SK-N-SH treated with all-trans-retinoic acid at 6 μM for 48 hours (cell line): ENCODE data around the gene LARGE1.

ENCODE experiments used
- ATAC-seq: fragments of 200-7000 bp; cut with Tn5 transposase; 3 replicates; pipeline ENCODE4 v1.9.1; 2020; ENCODE audit warnings: mild to moderate bottlenecking, moderate library complexity
- ARNTL ChIP-seq: fragments of 450-650 bp; formaldehyde crosslinking; IDR thresholded peaks from 2 replicates; pipeline ENCODE4 v1.5.0; 2020; ENCODE audit warnings: low read depth, mild to moderate bottlenecking, moderate library complexity, borderline replicate concordance
- BACH2 ChIP-seq: fragments of 250-450 bp; sonication (Bioruptor Pico); IDR thresholded peaks from 2 replicates; pipeline ENCODE4 v1.9.0; 2021; ENCODE audit warnings: mild to moderate bottlenecking, borderline replicate concordance
- CSDC2 ChIP-seq: fragments of 250-450 bp; sonication (Bioruptor Pico); IDR thresholded peaks from 2 replicates; pipeline ENCODE4 v1.5.0; 2020; ENCODE audit warnings: mild to moderate bottlenecking, moderate library complexity
- ESRRG ChIP-seq: fragments of 250-450 bp; sonication (Bioruptor Pico); IDR thresholded peaks from 2 replicates; pipeline ENCODE4 v1.6.1; 2021; ENCODE audit warnings: mild to moderate bottlenecking
- GLIS3 ChIP-seq: fragments of 250-450 bp; sonication (Bioruptor Pico); IDR thresholded peaks from 2 replicates; pipeline ENCODE4 v1.5.0; 2020; ENCODE audit warnings: mild to moderate bottlenecking, moderate library complexity
- ISL1 ChIP-seq: fragments of 250-450 bp; sonication (Bioruptor Pico); IDR thresholded peaks from 2 replicates; pipeline ENCODE4 v2.1.2; 2022; ENCODE audit warnings: mild to moderate bottlenecking, moderate library complexity
- OSR1 ChIP-seq: fragments of 250-450 bp; sonication (Bioruptor Pico); IDR thresholded peaks from 2 replicates; pipeline ENCODE4 v1.8.0; 2022; ENCODE audit warnings: moderate library complexity, mild to moderate bottlenecking, inconsistent platforms
- PPARA ChIP-seq: fragments of 250-450 bp; sonication (Bioruptor Pico); IDR thresholded peaks from 2 replicates; pipeline ENCODE4 v1.5.0; 2020; ENCODE audit warnings: mild to moderate bottlenecking, borderline replicate concordance
- RARB ChIP-seq: fragments of 250-450 bp; sonication (Bioruptor Pico); IDR thresholded peaks from 2 replicates; pipeline ENCODE4 v1.8.0; 2021; ENCODE audit warnings: mild to moderate bottlenecking, moderate library complexity
- SNAI2 ChIP-seq: fragments of 250-450 bp; sonication (Bioruptor Pico); IDR thresholded peaks from 2 replicates; pipeline ENCODE4 v1.5.0; 2020; ENCODE audit warnings: mild to moderate bottlenecking, moderate library complexity
- TOX ChIP-seq: fragments of 250-450 bp; sonication (Bioruptor Pico); IDR thresholded peaks from 2 replicates; pipeline ENCODE4 v1.8.0; 2021; ENCODE audit warnings: mild to moderate bottlenecking, moderate library complexity, borderline replicate concordance
- ZFP3 ChIP-seq: fragments of 250-450 bp; sonication (Bioruptor Pico); IDR thresholded peaks from 2 replicates; pipeline ENCODE4 v1.5.0; 2020; ENCODE audit warnings: mild to moderate bottlenecking, moderate library complexity
- ZFP30 ChIP-seq: fragments of 450-650 bp; formaldehyde crosslinking; IDR thresholded peaks from 2 replicates; pipeline ENCODE4 v1.5.0; 2022; ENCODE audit warnings: mild to moderate bottlenecking, moderate library complexity
- ZNF565 ChIP-seq: fragments of 450-650 bp; formaldehyde crosslinking; conservative IDR thresholded peaks from 2 replicates; pipeline ENCODE4 v1.5.0; 2020; ENCODE audit warnings: low read depth, mild to moderate bottlenecking, moderate library complexity
- ZNF70 ChIP-seq: fragments of 450-650 bp; formaldehyde crosslinking; IDR thresholded peaks from 2 replicates; pipeline ENCODE4 v1.5.0; 2020; ENCODE audit warnings: mild to moderate bottlenecking, moderate library complexity
- ZNF8 ChIP-seq: fragments of 450-650 bp; formaldehyde crosslinking; IDR thresholded peaks from 2 replicates; pipeline ENCODE4 v1.5.0; 2020; ENCODE audit warnings: mild to moderate bottlenecking, moderate library complexity
- TF ChIP-seq, protein P1 (sequence below): fragments of 250-450 bp; sonication (Bioruptor Pico); IDR thresholded peaks from 2 replicates; pipeline ENCODE4 v1.5.0; 2020; ENCODE audit warnings: mild to moderate bottlenecking, moderate library complexity
- TF ChIP-seq, protein P2 (sequence below): fragments of 250-450 bp; sonication (Bioruptor Pico); IDR thresholded peaks from 2 replicates; pipeline ENCODE4 v1.8.0; 2020; ENCODE audit warnings: mild to moderate bottlenecking, moderate library complexity, borderline replicate concordance
- TF ChIP-seq, protein P3 (sequence below): fragments of 250-450 bp; sonication (Bioruptor Pico); IDR thresholded peaks from 2 replicates; pipeline ENCODE4 v1.8.0; 2021; ENCODE audit warnings: low read depth, mild to moderate bottlenecking, moderate library complexity, borderline replicate concordance
- TF ChIP-seq, protein P4 (sequence below): fragments of 250-450 bp; sonication (Bioruptor Pico); IDR thresholded peaks from 2 replicates; pipeline ENCODE4 v1.5.1; 2020; ENCODE audit warnings: low read depth, mild to moderate bottlenecking, moderate library complexity

The LARGE1 gene

DNA sequence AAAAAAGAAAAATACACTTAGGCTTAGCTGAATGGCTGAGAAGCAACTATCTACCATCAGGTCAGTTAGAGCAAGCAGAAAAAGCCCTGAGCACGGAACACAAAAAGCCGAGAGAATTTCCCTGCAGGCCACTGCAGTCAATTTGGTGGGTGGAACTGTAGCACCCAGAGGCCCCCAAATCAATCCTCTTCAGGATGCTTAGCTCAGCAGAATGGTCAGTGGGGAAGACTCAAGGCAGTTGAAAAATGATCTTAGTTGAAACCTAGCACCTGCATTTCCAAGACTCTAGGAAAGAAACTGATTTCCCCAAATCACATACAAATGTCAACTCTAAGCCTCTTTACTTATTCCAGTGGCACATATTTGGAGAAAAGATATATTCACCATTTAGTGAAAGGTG lies 534.7 kb downstream of the LARGE1 start:
- no peak for ATAC-seq
- TF ChIP-seq GLIS3 (CRISPR knock-in tag) (no peak), SNAI2 (no peak), ZFP30 (CRISPR knock-in tag) (no peak), RARB (CRISPR knock-in tag) (no peak), TOX (CRISPR knock-in tag) (no peak), PPARA (CRISPR knock-in tag) (no peak), ESRRG (CRISPR knock-in tag) (no peak), CSDC2 (CRISPR knock-in tag) (no peak), OSR1 (CRISPR knock-in tag) (no peak), ARNTL (CRISPR knock-in tag) (no peak), ZNF8 (CRISPR knock-in tag) (no peak), ZNF565 (CRISPR knock-in tag) (no peak), BACH2 (CRISPR knock-in tag) (no peak), ZNF70 (CRISPR knock-in tag) (no peak), ISL1 (no peak)
- TF ChIP-seq, protein P1, sequence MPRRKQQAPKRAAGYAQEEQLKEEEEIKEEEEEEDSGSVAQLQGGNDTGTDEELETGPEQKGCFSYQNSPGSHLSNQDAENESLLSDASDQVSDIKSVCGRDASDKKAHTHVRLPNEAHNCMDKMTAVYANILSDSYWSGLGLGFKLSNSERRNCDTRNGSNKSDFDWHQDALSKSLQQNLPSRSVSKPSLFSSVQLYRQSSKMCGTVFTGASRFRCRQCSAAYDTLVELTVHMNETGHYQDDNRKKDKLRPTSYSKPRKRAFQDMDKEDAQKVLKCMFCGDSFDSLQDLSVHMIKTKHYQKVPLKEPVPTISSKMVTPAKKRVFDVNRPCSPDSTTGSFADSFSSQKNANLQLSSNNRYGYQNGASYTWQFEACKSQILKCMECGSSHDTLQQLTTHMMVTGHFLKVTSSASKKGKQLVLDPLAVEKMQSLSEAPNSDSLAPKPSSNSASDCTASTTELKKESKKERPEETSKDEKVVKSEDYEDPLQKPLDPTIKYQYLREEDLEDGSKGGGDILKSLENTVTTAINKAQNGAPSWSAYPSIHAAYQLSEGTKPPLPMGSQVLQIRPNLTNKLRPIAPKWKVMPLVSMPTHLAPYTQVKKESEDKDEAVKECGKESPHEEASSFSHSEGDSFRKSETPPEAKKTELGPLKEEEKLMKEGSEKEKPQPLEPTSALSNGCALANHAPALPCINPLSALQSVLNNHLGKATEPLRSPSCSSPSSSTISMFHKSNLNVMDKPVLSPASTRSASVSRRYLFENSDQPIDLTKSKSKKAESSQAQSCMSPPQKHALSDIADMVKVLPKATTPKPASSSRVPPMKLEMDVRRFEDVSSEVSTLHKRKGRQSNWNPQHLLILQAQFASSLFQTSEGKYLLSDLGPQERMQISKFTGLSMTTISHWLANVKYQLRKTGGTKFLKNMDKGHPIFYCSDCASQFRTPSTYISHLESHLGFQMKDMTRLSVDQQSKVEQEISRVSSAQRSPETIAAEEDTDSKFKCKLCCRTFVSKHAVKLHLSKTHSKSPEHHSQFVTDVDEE (CRISPR knock-in tag) = no peak
- TF ChIP-seq, protein P2, sequence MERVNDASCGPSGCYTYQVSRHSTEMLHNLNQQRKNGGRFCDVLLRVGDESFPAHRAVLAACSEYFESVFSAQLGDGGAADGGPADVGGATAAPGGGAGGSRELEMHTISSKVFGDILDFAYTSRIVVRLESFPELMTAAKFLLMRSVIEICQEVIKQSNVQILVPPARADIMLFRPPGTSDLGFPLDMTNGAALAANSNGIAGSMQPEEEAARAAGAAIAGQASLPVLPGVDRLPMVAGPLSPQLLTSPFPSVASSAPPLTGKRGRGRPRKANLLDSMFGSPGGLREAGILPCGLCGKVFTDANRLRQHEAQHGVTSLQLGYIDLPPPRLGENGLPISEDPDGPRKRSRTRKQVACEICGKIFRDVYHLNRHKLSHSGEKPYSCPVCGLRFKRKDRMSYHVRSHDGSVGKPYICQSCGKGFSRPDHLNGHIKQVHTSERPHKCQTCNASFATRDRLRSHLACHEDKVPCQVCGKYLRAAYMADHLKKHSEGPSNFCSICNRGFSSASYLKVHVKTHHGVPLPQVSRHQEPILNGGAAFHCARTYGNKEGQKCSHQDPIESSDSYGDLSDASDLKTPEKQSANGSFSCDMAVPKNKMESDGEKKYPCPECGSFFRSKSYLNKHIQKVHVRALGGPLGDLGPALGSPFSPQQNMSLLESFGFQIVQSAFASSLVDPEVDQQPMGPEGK = no peak
- TF ChIP-seq, protein P3, sequence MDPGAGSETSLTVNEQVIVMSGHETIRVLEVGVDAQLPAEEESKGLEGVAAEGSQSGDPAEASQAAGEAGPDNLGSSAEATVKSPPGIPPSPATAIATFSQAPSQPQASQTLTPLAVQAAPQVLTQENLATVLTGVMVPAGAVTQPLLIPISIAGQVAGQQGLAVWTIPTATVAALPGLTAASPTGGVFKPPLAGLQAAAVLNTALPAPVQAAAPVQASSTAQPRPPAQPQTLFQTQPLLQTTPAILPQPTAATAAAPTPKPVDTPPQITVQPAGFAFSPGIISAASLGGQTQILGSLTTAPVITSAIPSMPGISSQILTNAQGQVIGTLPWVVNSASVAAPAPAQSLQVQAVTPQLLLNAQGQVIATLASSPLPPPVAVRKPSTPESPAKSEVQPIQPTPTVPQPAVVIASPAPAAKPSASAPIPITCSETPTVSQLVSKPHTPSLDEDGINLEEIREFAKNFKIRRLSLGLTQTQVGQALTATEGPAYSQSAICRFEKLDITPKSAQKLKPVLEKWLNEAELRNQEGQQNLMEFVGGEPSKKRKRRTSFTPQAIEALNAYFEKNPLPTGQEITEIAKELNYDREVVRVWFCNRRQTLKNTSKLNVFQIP = no peak
- TF ChIP-seq, protein P4, sequence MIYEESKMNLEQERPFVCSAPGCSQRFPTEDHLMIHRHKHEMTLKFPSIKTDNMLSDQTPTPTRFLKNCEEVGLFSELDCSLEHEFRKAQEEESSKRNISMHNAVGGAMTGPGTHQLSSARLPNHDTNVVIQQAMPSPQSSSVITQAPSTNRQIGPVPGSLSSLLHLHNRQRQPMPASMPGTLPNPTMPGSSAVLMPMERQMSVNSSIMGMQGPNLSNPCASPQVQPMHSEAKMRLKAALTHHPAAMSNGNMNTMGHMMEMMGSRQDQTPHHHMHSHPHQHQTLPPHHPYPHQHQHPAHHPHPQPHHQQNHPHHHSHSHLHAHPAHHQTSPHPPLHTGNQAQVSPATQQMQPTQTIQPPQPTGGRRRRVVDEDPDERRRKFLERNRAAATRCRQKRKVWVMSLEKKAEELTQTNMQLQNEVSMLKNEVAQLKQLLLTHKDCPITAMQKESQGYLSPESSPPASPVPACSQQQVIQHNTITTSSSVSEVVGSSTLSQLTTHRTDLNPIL (CRISPR knock-in tag) = no peak

DNA sequence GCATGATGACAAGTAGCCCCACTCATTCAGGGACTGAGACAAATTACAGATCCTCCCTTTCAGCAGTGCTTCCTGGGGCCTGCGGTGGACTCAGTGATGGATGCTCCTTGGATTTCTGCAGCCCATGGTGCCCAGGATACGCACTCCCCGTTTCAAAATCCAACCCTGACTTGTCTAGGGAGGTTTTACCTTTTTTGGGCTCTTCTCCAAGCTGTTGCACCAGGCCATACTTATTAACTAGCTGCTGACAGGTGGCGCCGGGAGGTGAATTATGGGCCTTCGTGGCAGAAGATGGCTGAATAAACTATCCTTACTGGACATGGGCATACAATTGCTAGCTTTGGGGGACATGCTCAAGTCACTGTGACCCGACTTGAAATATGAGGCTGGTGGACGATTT lies 537.8 kb downstream of the LARGE1 start:
- no peak for ATAC-seq
- TF ChIP-seq OSR1 (CRISPR knock-in tag) (no peak), ZNF70 (CRISPR knock-in tag) (no peak), ESRRG (CRISPR knock-in tag) (no peak), ZNF565 (CRISPR knock-in tag) (no peak), ZFP3 (CRISPR knock-in tag) (no peak), CSDC2 (CRISPR knock-in tag) (no peak), PPARA (CRISPR knock-in tag) (no peak), TOX (CRISPR knock-in tag) (no peak), ZFP30 (CRISPR knock-in tag) (no peak)
- TF ChIP-seq, protein P4 (CRISPR knock-in tag) = no peak
- TF ChIP-seq, protein P3 = no peak
